GM19463 (cell line): Measurements from ENCODE around the gene HCAR1.
"Not testable (repeated sequence)": the region's sequence is repeated elsewhere in the genome, so short reads cannot be mapped to it uniquely, and the experiment has no call there.

ENCODE experiments used
- ATAC-seq: cut with Tn5 transposase; IDR thresholded peaks from one replicate; pipeline ENCODE4 v1.9.1; 2021; ENCODE audit warnings: mild to moderate bottlenecking, moderate library complexity; ENCODE audit not compliant: unreplicated experiment

HCAR1 gene

GRCh38 chr12:122722387-122722786 is 8.3 kb downstream of the HCAR1 start:
- no peak for ATAC-seq

- ATAC-seq = no peak
Measured at GRCh38 chr12:122721057-122721545, 9.5 kb downstream of the HCAR1 start.

DNA sequence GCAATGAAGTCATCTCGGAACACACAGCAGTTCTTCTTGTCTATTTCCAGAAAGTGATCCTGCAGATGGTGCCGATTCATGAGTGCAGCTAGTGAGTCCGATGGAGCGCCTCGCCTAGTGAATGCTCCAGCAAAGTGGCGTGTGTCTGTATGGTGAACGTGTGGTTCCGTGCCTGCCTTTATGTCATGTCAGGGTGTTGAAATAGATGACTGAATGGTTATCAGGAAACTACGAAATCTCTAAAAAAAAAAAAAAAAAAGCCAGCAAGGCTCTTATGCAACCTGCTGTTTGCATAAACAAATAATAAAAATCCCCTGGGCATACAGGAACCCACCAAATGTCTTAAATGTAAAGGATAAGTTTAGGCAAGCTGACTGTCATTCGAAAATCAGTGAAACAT is 14.0 kb downstream of the HCAR1 start, which contains the start of gene HCAR3:
HCAR3 (minus strand) TSS at position 154 of the 400 bp plus-strand sequence; CDS start at position 80, 74 bp downstream.
- ATAC-seq = not testable (repeated sequence)

DNA sequence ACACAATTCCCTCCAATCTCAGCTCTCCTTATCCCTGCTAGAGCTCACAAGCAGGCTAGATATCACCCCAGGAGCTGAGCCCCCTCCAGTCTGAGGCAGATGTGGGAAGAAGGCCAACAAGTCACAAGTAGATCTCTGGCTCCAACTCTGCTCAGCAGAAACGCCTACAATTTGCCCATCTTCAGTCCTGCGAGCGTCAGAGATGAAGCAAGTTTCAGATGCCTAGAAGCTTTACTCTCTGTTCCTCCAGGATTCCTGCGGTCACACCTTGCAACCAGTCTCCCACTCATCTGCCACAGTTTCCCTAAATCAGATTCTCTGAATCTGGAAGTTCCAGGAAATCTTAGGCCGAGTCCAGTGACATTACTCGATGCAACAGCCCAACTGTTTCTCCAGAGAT is 15.4 kb downstream of the HCAR1 start:
- ATAC-seq = not testable (repeated sequence)

DNA sequence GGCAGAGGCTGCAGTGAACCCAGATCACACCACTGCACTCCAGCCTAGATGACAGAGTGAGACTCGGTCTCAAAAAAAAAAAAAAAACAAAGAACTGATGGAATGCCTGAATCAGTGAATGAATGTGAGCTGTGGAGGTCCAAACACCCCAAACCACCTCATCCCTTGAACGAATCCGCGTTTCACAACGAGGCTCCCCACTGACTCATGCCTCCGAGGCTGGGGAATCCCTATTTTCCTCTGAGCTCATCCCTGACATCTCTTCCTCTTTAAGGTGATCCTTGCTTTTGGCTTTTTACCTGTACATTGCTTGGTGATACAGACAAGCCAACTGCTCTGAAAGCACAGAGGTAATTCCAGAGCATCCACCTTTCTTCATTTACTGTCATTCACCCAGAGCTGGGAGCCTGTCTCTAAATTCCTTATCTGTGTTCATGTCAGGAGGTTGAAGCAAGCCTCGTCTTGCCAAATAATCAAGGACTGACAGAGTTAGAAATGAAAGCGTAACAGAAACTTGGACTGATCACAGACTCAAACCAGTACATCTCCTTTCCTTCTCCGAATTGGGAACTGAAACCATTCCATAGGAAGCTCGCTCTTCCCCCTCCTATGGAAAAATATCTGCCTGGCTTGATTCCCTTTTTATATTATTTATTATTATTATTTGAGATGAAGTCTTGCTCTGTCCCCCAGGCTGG is 17.0 kb downstream of the HCAR1 start:
- ATAC-seq = not testable (repeated sequence)

GRCh38 chr12:122711266-122711665 is 19.4 kb downstream of the HCAR1 start:
- not testable (repeated sequence) for ATAC-seq

- not testable (repeated sequence) for ATAC-seq
Measured at GRCh38 chr12:122710341-122710740, 20.3 kb downstream of the HCAR1 start.

- not testable (repeated sequence) for ATAC-seq
Measured at GRCh38 chr12:122709287-122709686, 21.4 kb downstream of the HCAR1 start.

GRCh38 chr12:122703841-122704240 is 26.8 kb downstream of the HCAR1 start:
- not testable (repeated sequence) for ATAC-seq

DNA sequence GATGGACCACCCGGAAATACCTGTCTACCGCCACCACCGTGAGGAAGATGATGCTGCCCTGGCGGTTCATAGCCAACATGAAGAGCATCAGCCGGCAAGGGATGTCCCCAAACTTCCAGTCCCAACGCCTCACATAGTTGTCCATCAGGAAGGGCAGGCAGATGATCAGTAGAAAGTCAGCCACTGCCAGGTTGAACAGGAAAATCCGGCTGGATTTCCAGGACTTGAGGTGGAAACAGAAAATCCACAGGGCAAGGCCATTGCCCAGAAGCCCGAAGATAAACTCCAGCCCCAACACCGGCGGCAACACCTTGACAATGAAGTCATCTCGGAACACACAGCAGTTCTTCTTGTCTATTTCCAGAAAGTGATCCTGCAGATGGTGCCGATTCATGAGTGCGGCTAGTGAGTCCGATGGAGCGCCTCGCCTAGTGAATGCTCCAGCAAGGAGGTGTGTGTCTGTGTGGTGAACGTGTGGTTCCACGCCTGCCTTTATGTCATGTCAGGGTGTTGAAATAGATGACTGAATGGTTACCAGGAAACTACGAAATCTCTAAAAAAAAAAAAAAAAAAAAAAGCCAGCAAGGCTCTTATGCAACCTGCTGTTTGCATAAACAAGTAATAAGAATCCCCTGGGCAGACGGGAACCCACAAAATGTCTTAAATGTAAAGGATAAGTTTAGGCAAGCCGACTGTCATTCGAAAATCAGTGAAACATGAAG is 27.6 kb downstream of the HCAR1 start, which contains the start of gene HCAR2:
HCAR2 (minus strand) TSS at position 468 of the 722 bp plus-strand sequence; CDS start at position 394, 74 bp downstream.
- not testable (repeated sequence) for ATAC-seq

DNA sequence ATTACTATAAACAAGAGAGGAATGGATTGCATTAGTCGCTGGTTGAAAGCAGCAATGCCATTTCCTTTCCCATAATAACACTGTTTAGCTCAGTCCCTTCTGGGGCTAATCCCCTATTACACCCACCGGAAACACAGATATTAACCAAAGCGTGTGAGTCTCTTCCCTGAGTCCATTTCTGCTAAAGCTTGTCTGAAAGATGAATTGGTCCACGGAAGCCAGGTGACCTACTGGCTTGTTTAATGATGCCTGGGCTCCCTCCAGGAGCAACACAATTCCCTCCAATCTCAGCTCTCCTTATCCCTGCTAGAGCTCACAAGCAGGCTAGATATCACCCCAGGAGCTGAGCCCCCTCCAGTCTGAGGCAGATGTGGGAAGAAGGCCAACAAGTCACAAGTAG is 29.2 kb downstream of the HCAR1 start:
- ATAC-seq = not testable (repeated sequence)

- ATAC-seq = not testable (repeated sequence)
Measured at GRCh38 chr12:122700038-122700710, 30.5 kb downstream of the HCAR1 start.

DNA sequence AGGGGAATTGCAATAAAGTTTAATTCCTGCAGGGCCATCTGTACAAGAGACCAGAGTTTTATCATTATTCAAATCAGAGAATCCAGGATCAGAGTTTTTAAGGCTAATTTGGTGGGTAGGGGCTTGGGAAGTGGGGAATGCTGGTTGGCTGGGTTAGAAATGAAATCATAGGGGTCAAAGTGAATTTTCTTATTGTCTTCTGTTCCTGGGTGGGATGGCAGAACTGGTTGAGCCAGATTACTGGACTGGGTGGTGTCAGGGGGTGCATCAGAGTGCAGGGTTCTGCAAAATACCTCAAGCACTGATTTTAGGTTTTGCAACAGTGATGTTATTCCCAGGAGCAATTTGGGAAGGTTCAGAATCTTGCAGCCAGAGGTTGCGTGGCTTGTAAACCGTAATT is 33.7 kb downstream of the HCAR1 start:
- ATAC-seq = not testable (repeated sequence)

- no peak for ATAC-seq
Measured at GRCh38 chr12:122691566-122691965, 39.1 kb downstream of the HCAR1 start.

- ATAC-seq = no peak
Measured at GRCh38 chr12:122688291-122688690, 42.4 kb downstream of the HCAR1 start.

DNA sequence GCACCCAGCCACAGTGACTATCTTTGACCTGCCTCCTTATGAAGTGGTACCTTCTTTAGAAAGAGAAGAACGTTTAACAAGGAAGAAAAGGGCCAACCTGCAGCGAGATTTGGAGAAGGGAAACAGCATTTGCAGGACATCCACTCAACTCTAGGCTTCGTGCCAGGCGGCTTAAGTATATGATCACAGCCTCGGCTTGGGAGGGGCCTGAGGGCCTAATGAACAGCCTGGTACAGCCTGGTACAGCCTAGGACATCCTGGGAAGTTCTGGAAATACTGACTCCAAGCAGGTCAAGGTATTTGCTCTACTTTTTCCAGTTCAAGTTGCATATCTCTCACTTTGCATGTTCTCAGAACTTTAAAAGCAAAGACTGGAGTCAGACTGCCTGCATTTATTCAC is 43.6 kb downstream of the HCAR1 start:
- no peak for ATAC-seq

DNA sequence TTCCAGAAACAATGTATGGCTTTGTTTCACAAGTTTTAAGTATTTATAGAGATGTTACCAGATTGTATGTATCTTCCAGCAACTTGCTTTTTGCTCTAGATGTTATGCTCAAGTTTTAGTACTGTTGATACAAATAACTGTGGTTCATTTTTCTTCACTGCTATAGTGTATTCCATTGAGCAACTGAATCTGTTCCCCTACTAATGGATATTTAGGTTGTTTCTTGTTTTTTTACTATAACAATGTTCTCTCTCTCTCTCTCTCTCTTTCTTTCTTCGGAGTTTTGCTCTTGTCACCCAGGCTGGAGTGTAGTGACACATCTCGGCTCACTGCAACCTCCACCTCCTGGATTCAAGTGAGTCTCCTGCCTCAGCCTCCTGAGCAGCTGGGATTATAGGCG is 44.1 kb downstream of the HCAR1 start:
- no peak for ATAC-seq

- ATAC-seq = no peak
Measured at GRCh38 chr12:122684297-122684813, 46.3 kb downstream of the HCAR1 start.

- ATAC-seq = no peak
Measured at GRCh38 chr12:122681814-122682213, 48.8 kb downstream of the HCAR1 start.

DNA sequence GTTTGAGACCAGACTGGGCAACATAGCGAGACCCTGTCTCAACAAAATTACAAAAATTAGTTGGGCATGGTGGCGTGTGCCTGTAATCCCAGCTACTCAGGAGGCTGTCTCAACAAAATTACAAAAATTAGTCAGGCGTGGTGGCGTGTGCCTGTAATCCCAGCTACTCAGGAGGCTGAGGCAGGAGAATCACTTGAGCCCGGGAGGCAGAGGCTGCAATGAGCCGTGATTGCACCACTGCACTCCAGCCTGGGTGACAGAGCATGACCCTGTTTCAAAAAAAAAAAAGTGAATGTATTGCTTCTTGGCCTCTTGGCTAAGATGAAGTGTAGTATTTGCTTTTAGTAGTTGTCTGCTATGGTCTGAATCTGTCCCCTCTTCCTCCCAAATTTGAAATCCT is 49.7 kb downstream of the HCAR1 start:
- not testable (repeated sequence) for ATAC-seq

DNA sequence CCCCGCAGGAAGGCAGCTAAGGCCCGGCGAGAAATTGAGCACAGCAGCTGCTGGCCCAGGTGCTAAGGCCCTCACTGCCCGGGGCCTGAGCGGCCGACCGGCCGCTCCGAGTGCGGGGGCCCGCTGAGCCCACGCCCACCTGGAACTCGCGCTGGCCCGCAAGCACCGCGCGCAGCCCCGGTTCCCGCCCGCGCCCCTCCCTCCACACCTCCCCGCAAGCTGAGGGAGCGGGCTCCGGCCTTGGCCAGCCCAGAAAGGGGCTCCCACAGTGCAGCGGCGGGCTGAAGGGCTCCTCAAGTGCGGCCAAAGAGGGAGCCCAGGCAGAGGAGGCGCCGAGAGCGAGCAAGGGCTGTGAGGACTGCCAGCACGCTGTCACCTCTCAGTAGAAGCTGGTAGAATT is 53.9 kb downstream of the HCAR1 start:
- ATAC-seq = not testable (repeated sequence)
